Measurements from ENCODE around the gene SNRPD3. TPM values are rescaled to one million over a fixed set of nuclear protein-coding genes. Genes with fewer than 3 reads are reported as not detected.

The SNRPD3 gene
- total RNA-seq, 1 donor: 57.5 TPM

DNA sequence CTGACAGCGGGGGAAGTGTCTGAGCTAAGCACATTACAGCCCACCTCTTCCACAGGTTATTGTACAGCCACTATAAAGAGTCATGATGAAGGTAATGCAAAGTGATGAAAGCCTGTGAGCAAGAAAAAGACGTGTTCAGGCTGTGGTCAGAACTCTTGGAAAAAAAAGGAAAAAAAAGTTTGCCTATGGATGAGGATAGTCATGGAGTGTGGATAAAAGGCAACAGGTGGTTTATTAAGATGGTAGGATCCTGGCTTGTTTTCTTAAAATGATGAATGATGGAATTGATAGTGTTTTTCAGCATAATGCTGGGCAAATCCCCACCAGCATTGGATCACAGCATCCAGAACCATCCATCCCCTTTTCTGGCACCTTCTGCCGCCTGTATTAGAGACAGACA lies 37.6 kb upstream of the SNRPD3 start:
- DNase-seq (ENCODE audit: insufficient read length, low spot score, missing footprints): no peak
- Histone ChIP-seq H4K20me1 (ENCODE audit: insufficient read depth, low read length) (no peaks in the 10 kb centered on the region), H3K4me1 (ENCODE audit: insufficient read depth, low read length) (peaks cover 11% of the 10 kb centered on the region), H3K36me3 (ENCODE audit: insufficient read depth, low read length) (no peaks in the 10 kb centered on the region), H3K4me3 (ENCODE audit: insufficient read depth, low read length) (no peak overlapping the region), H3K27ac (ENCODE audit: low read depth, low read length) (no peak overlapping the region), H2AFZ (ENCODE audit: low read length) (no peak overlapping the region), H3K4me2 (ENCODE audit: insufficient read depth, low read length) (no peak overlapping the region), H3K27me3 (ENCODE audit: insufficient read depth, low read length) (peaks cover 22% of the 10 kb centered on the region), H3K79me2 (ENCODE audit: insufficient read depth, low read length) (no peaks in the 10 kb centered on the region), H3K9me3 (ENCODE audit: low read depth, low read length) (no peaks in the 10 kb centered on the region)
- TF ChIP-seq, protein P1, sequence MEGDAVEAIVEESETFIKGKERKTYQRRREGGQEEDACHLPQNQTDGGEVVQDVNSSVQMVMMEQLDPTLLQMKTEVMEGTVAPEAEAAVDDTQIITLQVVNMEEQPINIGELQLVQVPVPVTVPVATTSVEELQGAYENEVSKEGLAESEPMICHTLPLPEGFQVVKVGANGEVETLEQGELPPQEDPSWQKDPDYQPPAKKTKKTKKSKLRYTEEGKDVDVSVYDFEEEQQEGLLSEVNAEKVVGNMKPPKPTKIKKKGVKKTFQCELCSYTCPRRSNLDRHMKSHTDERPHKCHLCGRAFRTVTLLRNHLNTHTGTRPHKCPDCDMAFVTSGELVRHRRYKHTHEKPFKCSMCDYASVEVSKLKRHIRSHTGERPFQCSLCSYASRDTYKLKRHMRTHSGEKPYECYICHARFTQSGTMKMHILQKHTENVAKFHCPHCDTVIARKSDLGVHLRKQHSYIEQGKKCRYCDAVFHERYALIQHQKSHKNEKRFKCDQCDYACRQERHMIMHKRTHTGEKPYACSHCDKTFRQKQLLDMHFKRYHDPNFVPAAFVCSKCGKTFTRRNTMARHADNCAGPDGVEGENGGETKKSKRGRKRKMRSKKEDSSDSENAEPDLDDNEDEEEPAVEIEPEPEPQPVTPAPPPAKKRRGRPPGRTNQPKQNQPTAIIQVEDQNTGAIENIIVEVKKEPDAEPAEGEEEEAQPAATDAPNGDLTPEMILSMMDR (IDR thresholded peaks at IDR 0.05; ENCODE audit: extremely low read depth, low read depth, low read length): no peak

DNA sequence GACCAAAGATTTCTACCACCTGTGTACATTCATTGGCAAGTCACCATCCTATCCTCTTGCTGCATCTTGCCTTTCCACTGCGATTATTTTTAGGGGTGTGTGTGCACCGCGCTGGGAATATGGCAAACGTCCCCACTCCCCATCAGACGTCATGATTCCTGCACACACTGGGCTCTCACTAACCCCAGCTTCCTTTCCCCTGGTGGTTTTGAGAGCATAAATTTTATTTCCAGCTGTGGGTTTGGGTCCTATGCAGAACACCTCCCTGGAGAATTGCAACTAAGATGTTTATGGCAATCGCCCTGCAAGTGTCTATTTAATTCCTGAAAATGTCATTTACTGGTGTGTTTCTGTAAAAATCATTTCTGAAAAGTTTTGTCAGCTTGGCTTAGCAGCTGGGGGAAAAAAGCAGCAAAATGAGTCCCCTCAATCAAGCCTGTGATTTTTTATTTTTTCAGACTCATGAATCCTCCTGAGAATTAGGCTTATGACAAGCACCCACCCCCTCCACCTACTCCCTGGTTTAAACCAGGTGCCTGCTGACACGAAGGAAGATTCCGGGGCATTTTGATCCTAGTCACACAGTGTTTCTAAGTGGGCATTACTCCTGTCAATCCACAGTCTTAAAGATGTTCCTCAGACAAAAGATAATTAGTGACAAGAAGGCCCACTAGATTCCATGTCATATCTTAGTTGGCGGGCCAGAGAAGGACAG lies 36.9 kb upstream of the SNRPD3 start:
- Histone ChIP-seq H3K36me3 (ENCODE audit: insufficient read depth, low read length) (no peaks in the 10 kb centered on the region), H3K4me2 (ENCODE audit: insufficient read depth, low read length) (no peak overlapping the region), H3K4me3 (ENCODE audit: insufficient read depth, low read length) (no peak overlapping the region), H2AFZ (ENCODE audit: low read length) (no peak overlapping the region), H3K9me3 (ENCODE audit: low read depth, low read length) (no peaks in the 10 kb centered on the region), H3K4me1 (ENCODE audit: insufficient read depth, low read length) (peaks cover 11% of the 10 kb centered on the region), H3K27ac (ENCODE audit: low read depth, low read length) (no peak overlapping the region), H3K27me3 (ENCODE audit: insufficient read depth, low read length) (peaks cover 17% of the 10 kb centered on the region), H3K79me2 (ENCODE audit: insufficient read depth, low read length) (no peaks in the 10 kb centered on the region), H4K20me1 (ENCODE audit: insufficient read depth, low read length) (no peaks in the 10 kb centered on the region)
- TF ChIP-seq, protein P1 (IDR thresholded peaks at IDR 0.05; ENCODE audit: extremely low read depth, low read depth, low read length): no peak
- peak; percentile 29 for DNase-seq (ENCODE audit: insufficient read length, low spot score, missing footprints)

DNA sequence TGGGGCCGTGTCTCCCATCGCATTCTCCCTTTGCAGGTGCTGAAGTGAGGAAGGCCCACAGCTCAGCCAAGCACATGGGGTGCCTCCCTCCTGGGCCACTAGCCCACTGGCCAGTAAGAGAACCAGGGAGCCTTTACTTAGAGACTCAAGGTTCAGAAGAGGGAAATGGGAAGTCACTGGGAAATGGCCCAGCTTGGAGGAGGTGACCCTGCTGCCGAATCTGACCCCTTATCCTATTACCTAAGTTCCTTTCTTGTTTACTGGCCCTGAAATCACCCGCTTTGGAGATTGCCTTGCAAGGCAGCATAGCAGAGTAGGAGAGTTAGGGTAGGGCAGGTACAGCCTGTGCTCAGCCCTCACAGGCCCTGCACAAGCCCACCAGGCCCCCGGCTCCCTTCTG lies 36.3 kb upstream of the SNRPD3 start:
- TF ChIP-seq, protein P1 (IDR thresholded peaks at IDR 0.05; ENCODE audit: extremely low read depth, low read depth, low read length): no peak
- Histone ChIP-seq H3K4me2 (ENCODE audit: insufficient read depth, low read length) (no peak overlapping the region), H4K20me1 (ENCODE audit: insufficient read depth, low read length) (no peaks in the 10 kb centered on the region), H3K79me2 (ENCODE audit: insufficient read depth, low read length) (no peaks in the 10 kb centered on the region), H3K27ac (ENCODE audit: low read depth, low read length) (no peak overlapping the region), H3K4me1 (ENCODE audit: insufficient read depth, low read length) (peaks cover 15% of the 10 kb centered on the region), H2AFZ (ENCODE audit: low read length) (no peak overlapping the region), H3K4me3 (ENCODE audit: insufficient read depth, low read length) (no peak overlapping the region), H3K27me3 (ENCODE audit: insufficient read depth, low read length) (peaks cover 12% of the 10 kb centered on the region), H3K9me3 (ENCODE audit: low read depth, low read length) (no peaks in the 10 kb centered on the region), H3K36me3 (ENCODE audit: insufficient read depth, low read length) (no peaks in the 10 kb centered on the region)
- DNase-seq (ENCODE audit: insufficient read length, low spot score, missing footprints): peak; percentile 15

DNA sequence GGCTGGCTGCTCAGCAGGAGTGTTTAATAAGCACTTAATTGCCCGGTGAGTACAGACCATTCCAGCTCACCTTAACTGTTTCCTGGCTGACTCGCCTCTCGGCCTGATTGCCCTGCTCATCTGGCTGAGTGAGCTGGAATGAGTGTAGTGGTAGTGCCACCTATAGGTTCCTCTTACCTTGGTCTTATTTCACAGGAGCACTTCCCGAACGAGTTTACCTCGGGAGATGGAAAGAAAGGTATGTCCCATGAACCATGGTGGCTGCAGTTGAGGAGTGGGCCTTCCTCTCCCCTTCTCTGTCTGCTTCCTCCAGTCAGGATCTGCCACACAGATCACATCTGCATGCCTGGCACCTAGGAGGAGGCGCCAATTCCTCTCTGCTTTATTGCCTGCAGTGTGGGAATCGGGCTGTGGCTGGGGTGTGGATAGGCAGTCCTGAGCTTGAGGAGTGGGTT lies 34.0 kb upstream of the SNRPD3 start:
- Histone ChIP-seq H3K79me2 (ENCODE audit: insufficient read depth, low read length) (no peaks in the 10 kb centered on the region), H3K9me3 (ENCODE audit: low read depth, low read length) (no peaks in the 10 kb centered on the region), H2AFZ (ENCODE audit: low read length) (no peak overlapping the region), H3K27me3 (ENCODE audit: insufficient read depth, low read length) (peaks cover 2% of the 10 kb centered on the region), H3K27ac (ENCODE audit: low read depth, low read length) (no peak overlapping the region), H3K4me3 (ENCODE audit: insufficient read depth, low read length) (no peak overlapping the region), H3K4me1 (ENCODE audit: insufficient read depth, low read length) (peaks cover 16% of the 10 kb centered on the region), H4K20me1 (ENCODE audit: insufficient read depth, low read length) (no peaks in the 10 kb centered on the region), H3K4me2 (ENCODE audit: insufficient read depth, low read length) (no peak overlapping the region), H3K36me3 (ENCODE audit: insufficient read depth, low read length) (no peaks in the 10 kb centered on the region)
- TF ChIP-seq, protein P1 (IDR thresholded peaks at IDR 0.05; ENCODE audit: extremely low read depth, low read depth, low read length): peak; percentile 58
- DNase-seq (ENCODE audit: insufficient read length, low spot score, missing footprints): peak; percentile 87
